HG02678 (cell line): ENCODE results near the gene ARF6.
"Not testable (repeated sequence)": the region's sequence is repeated elsewhere in the genome, so short reads cannot be mapped to it uniquely, and the experiment has no call there.

ENCODE experiments used
- ATAC-seq: cut with Tn5 transposase; IDR thresholded peaks from one replicate; pipeline ENCODE4 v1.9.1; 2021; ENCODE audit warnings: mild to moderate bottlenecking, moderate library complexity; ENCODE audit not compliant: unreplicated experiment

ARF6 gene

DNA sequence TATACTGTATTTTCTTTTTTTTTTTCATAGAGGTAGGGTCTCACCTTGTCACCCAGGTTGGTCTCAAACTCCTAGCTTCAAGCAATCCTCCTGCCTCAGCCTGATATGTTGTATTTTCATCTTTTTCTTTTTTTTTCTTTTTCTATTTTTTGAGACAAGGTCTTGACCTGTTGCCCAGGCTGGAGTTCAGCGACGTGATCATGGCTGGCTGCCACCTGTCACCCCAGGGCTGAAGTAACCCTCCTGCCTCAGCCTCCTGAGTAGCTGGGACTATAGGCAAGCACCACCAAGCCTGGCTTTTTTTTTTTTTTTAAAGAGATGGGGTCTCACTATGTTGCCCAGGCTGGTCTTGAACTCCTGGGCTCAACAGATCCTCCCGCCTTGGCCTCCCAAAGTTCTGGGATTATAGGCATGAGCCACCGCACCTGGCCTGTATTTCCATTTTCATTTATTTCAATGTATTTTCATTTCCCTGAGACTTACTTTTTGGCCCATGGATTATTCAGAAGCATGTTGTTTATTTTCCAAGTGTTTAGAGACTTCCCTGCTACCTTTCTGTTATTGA, 16.2 kb upstream of the ARF6 start:
- ATAC-seq: no peak

DNA sequence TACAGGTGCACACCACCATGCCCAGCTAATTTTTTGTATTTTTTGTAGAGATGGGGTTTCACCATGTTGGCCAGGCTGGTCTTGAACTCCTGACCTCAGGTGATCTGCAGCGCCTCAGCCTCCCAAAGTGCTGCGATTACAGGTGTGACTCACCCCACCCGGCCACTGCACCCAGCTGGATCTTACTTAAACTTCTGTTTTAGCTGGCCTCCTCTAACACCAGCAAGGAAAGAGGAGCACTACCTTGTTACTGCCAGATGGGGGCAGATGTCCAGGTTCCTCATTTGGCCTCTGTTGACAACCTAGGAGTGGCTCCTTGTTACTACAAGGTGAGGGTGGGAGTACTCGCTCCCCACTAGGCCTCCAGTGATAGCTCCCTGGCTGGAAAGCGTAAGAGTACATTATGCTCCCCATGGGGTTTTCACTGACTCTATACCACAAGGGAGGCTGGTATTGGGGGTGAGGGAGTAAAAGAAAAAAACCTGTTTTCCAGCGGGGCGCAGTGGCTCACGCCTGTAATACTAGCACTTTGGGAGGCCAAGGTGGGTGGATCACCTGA, 13.2 kb upstream of the ARF6 start:
- ATAC-seq: peak; percentile 83

DNA sequence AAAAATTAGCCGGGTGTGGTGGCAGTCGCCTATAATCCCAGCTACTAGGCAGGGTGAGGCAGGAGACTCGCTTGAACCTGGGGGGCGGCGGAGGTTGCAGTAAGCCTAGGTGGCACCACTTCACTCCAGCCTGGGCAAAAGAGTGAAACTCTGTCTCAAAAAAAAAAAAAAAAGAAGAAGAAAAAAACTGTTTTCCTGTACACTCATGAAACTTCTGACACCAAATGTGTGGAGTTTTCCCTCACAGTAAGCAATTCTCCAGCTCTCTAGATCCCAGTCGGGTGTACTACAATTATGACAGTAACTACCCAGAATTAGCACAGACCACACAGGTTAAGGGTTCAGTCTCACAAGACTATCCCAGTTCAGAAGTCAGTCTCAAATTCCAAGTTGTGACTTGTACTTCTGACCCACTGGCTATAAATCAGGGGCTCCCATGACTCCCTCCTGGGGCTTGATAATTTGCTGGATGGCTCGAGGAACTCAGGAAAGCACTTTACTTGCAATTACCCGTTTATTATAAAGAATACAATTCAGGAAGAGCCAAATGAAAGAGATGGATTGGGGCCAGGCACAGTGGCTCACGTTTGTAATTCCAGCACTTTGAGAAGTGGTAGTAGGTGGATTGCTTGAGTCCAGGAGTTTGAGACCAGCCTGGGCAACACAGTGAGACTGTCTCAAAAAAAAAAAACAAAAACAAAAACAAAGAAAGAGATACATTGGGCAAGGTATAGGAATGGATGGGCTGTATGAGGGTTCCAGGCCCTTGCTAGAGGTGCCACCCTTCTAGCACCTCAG, 12.4 kb upstream of the ARF6 start:
- no peak for ATAC-seq

DNA sequence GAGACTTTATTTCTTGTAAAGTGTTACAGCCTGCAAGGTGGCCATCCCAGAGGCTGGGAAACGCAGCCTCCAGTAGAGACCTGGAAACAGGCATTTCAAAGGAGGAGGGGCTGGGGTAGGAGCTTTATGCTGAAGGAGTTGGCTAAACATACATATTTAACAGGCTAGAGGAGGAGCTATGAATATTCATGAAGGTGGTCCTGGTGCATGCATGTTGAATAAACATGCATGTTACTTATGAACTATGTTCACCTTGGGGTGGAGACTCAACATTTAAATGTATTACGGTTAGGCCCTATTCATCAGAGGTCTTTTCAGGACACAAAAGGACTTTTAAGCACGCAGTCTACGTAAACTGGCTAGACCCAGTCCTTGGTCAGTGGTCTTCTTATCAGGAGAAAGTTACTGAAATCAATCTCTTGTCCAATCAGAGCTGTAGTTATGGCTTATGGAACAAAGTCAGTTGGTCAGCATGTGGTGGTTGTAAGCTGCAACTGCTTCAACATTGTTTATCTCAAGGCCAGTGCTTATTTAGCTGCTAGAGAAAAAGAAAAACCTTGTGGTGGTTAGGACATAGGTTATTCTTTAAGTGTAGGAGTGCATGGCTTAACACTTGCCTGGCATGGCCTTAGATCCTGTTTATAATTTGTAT, 11.4 kb upstream of the ARF6 start:
- ATAC-seq: no peak

DNA sequence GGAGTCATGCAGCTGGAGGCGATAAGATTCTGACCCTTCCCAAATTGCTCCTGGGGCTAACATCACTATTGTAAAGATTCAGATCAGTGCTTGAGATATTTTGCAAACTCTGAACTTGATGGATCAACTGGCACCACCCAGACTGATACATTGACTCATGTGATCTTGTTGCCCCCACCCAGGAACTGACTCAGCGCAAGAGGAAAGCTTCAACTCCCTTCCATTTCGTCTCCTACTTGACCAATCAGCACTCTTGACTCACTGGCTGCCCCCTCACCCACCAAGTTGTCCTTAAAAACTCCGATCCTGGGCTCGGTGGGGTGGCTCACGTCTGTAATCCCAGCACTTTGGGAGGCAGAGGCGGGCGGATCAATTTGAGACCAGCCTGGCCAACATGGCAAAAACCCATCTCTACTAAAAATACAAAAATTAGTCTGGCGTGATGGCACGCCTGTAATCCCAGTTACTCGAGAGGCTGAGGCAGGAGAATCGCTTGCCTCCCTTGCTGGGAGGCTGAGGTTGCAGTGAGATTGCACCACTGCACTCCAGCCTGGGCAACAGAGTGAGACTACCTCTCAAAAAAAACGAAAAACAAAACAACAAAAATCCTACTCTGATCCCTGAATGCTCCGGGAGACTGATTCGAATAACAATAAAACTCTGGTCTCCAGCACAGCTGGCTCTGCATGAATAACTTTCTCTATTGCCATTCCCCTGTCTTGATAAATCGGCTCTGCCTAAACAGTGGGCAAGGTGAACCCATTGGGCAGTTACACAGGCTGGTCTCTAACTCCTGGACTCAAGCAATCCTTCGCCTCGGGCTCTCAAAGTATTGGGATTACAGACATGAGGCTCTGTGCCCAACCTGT, 9.8 kb upstream of the ARF6 start:
- no peak for ATAC-seq

DNA sequence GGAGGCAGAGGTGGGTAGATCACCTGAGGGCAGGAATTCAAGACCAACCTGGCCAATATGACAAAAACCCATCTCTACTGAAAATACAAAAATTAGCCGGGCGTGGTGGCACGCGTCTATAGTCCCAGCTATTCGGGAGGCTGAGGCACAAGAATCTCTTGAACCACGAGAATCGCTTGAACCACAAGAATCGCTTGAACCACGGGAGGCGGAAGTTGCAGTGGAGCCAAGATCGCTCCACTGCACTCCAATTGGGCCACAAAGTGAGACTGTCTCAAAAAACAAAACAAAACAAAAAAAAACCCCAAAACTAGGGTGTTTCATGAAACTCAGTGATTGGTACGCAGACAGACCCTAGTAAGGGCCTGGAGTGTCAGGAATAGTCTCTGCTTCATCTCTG, 6.4 kb upstream of the ARF6 start:
- no peak for ATAC-seq

DNA sequence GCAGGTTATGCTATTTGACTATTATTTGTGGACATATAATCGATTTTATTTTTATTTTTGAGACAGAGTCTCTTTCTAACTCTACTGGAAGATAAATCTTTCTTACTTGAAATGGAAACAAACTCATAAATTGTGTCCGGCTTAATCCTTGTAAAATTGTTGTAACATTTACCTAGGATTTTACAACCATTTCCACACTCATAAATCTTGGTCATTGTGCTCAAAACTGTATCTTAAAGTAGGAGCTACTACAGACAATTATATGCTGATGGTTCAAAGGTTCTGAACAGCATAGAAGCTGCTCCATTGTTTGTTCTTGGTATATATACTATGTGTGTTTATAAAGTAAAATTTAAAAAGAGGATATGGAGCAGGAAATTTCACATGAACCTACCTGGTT, 4.6 kb upstream of the ARF6 start:
- ATAC-seq: no peak

DNA sequence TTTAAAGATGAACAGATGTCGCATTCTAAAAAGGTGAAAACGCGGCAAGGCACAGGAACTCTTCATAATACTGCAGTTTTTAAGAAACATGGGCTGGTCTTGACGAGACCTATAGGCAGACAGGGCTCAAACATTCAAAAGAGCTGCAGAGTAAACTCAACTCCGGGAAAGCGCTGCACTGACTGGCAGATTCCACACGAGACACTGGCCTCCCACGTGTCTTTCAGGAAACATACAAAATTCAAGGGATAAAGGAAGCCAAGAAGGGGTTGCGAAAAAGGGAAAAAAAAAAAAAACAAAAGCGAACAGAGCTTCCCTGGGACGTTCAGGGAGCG, 614 bp upstream of the ARF6 start:
- peak; percentile 35 for ATAC-seq

DNA sequence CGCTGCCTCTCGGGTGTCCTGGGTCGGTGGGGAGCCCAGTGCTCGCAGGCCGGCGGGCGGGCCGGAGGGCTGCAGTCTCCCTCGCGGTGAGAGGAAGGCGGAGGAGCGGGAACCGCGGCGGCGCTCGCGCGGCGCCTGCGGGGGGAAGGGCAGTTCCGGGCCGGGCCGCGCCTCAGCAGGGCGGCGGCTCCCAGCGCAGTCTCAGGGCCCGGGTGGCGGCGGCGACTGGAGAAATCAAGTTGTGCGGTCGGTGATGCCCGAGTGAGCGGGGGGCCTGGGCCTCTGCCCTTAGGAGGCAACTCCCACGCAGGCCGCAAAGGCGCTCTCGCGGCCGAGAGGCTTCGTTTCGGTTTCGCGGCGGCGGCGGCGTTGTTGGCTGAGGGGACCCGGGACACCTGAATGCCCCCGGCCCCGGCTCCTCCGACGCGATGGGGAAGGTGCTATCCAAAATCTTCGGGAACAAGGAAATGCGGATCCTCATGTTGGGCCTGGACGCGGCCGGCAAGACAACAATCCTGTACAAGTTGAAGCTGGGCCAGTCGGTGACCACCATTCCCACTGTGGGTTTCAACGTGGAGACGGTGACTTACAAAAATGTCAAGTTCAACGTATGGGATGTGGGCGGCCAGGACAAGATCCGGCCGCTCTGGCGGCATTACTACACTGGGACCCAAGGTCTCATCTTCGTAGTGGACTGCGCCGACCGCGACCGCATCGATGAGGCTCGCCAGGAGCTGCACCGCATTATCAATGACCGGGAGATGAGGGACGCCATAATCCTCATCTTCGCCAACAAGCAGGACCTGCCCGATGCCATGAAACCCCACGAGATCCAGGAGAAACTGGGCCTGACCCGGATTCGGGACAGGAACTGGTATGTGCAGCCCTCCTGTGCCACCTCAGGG, 679 bp downstream of the ARF6 start:
- peak; percentile 44 for ATAC-seq

DNA sequence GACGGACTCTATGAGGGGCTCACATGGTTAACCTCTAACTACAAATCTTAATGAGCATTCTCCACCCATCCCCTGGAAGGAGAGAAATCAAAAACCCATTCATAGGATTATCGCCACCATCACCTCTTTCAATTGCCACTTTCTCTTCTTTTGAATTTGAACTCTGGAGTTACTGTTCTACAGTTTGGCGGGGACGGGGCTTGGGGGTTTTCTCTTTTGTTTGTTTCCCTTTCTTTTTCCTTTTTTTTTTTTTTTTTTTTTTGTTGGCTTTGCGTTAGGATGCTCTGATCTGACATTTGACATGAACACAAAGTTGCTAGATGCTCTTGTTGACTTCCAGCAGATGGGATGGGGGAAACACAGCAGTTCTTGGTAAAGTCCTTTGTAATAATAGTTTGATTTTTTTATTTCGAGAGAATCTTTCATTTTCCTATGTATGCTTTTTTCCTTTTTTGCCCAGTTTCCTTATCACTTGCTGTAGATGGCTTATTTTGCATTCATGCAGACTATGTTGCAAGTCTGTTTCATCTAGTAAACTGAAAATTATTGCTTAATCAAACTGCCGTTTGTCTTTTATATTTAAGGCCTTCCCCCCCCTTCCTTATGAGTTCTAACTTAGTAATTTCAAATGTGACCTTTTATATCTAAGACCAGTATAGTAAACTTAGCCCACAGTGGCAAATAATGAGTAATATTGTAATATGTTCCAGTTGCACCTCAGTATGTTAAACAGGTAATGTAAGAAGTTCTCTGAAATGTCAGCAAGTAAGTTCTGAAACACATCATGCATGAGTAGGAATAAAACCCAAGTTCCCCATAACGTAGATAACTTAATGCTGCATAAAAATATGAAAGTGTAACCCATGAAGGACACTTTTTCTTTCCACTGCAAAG, 1.6 kb downstream of the ARF6 start:
- not testable (repeated sequence) for ATAC-seq

DNA sequence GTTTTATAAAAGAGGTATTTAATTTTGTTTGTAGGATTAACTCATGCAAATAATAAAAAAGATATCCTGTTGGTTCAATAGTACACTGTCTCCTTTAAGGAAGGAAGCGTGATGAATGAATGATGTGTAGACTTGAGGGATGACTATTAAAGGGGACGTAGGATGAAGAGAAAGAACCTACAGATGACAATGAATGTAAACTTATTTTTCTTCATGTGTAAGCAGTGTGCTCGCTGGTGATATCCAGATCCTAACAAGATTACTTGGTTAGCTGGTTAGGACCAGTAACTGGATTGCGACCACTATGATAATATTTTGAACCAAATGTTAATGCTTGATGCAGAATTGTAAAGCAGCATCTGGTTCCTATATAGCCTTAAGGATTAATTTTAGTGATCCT, 2.6 kb downstream of the ARF6 start:
- no peak for ATAC-seq

DNA sequence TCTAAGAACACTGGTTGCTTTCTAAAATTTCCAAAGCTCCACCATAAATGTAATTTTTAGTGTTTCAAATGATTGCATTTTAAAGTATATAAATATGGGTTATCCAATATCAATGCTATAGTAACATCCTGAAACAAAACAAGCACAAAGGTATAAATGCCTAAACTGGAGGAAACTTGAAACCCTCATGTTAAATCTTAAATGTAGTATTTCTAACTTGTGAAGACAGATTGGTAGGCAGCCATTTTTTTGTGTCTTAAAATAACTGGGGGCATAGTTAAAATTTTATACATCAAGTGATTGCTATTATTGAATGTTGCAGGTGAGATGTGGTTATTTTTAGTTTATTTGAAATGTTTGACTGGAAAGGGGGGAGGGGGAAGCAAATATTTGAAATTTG, 3.4 kb downstream of the ARF6 start:
- not testable (repeated sequence) for ATAC-seq

DNA sequence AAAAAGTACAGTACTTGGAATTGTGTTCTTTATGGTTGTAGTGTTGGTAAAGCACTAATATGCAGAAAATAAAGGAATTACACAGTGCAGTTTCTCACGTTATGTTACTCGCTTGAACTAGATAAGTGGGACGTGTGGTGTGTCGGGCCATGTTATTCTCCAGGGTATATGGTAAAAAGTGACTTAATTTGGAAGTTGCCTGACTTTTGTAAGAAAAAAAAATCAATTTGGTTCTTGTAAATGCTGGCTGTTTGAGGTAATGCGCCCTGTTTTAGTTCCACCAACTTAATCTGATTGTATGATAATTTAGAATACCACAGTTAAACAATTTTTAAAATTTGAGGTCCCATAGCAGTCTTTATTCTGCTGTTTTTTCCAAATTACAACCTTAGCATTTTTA, 4.1 kb downstream of the ARF6 start:
- ATAC-seq: no peak

DNA sequence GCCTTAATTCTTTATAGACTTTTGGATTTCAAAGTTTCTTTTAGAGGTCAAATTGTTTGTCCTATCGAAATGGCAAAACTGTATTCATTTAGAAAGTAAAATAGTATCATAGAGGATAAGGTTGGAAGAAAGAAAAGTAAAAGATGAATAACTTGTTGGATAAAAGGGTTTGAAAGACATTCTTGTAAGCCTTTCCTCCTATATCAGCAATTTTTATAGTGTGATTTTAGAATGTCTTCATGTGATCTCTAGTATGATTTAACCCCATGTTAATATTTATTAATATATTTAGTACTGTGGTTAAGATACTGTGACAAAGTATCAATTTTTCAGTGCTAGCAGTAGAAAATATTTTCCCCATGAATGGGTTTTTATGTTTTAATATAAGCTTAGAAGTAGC, 4.5 kb downstream of the ARF6 start:
- ATAC-seq: no peak

DNA sequence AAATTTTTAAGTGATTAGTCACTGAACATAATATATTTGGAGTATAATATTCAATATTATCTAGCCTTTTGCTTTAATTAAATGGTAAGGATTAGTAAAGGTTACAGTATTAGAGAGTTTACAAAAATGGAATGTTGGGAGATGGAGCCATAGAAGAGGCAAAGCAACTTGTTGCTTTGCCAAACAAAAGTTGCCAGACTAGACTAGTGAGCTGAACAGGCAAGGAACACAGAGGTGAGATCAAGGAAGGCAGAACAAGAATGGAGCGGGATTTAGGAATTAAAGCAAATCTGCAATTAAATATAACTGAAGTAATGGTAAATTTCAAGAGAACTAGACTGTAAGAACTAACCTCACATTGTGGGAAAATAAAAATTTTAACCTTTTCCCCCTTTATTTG, 5.1 kb downstream of the ARF6 start:
- no peak for ATAC-seq

DNA sequence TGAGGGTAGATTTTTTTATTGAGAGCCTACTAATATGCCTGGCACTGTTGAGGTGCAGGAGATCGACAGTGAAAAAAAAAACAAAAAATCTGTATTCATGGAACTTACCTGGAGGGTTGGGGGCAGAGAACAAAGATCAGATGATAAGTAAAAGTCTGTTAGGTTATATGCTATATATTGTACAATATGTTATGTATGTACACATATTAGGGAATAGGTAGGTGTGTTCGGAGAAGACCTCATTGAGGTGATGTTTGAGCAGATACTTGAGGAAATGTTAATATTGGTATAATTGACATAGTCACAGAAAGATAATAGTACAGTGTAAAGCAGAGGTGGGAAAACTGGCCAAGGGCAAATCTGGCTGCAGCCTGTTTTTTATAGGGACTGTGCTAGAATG, 5.6 kb downstream of the ARF6 start:
- no peak for ATAC-seq

DNA sequence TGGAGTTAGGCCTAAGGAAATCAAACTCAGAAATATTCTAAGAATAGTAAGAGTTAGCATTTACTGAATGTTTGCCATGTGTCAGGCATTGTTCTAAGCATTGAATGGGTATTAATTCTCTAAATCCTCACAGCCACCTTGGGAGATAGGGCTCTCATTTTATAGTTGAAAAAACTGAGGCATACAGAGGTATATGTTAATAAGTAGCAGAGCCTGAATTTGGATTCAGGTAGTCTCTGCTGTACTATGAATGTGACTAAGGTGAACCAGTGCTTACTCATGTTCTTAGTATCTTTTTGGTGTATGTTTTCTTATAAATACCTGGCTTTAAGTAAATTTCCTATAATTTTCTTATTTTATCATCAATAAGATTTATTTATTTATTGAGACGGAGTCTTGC, 8.1 kb downstream of the ARF6 start:
- ATAC-seq: no peak

DNA sequence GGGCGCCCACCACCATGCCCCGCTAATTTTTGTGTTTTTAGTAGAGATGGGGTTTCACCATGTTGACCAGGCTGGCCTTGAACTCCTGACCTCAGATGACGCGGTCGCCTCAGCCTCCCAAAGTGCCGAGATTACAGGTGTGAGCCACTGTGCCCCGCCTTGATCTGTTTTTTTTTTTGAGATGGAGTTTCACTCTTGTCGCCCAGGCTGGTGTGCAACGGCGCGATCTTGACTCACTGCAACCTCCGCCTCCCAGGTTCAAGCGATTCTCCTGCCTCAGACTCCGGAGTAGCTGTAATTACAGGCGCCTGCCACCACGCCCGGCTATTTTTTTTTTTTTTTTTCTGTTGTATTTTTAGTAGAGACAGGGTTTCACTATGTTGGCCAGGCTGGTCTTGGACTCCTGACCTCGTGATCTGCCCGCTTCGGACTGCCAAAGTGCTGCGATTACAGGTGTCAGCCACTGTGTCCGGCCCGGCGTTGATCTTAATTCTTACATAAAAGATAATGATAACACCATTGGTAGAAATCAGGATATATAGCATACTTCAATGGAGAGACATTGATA, 9.9 kb downstream of the ARF6 start:
- ATAC-seq: not testable (repeated sequence)

DNA sequence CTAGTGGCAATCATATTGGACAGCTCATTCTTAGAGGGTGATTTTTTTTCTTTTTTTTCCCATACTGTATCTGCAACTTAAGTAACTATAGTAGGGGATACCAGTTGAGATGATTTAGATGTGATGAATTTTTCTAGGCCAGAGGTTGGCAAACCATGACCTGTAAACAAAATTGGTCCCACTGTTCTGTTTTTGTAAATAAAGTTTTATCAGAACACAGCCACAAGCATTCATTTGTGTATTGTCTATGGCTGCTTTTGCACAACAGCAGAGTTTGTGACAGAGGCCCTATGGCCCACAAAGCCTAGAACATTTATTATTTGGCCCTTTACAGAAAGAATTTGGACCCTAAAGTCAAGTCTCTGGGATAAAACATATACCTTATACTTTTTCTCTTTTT, 11.4 kb downstream of the ARF6 start:
- no peak for ATAC-seq
